Measurements from ENCODE around the gene AGTRAP. TPM values are rescaled to one million over a fixed set of nuclear protein-coding genes. Genes with fewer than 3 reads are reported as not detected.

Gene AGTRAP
- total RNA-seq, 4 donors from 2014 or later, result 26.3 to 62.3 (median 40.2) TPM

DNA sequence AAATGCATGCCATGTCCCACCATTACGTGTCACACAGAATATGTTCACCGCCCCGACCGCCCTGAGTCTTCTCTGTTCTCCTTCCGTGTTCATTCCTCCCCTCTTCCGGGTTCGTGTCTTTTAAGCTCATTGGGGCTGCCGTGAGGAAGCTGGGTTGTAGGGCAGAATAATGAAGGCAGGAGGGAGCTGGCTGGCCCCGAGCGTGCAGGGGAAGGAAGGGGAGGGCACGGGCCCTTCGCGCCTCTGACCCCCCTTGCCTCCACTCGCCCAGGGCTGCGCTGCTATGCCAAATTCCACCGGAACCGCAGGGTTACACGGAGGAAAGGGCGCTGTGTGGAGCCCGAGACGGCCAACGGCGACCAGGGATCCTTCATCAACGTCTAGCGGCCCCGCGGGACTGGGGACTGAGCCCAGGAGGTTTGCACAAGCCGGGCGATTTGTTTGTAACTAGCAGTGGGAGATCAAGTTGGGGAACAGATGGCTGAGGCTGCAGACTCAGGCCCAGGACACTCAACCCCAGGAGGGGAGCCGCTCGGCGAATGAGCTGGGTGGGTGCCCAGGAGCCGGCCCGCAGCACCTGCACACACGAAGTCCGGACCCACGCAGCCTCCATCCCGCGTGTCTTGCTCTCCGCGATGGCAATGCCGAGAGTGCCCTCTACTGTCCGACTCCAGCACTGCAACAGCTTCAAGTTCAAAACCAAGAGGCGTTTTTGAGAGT lies 16.5 kb upstream of the AGTRAP start:
- DNase-seq (ENCODE audit: low spot score in 2 of 2), result peak; percentile 77 to 97
- WGBS, 2 donors, result 5 to 6% methylated on average over 42 to 44 of the region's 44 CpGs
- intact Hi-C loops (cut with DNase I; ENCODE audit: low total_unique reads), result loop anchor here (5.0 kb wide), 1 partner anchor 57 kb away; the partner anchor contains the start of gene FBXO6
- no peak overlapping the region for H3K4me3 ChIP-seq (ENCODE audit: low read depth, poor library complexity, severe bottlenecking)
- TF ChIP-seq POLR2A (IDR thresholded peaks at IDR 0.05), result no peak
- TF ChIP-seq, protein P1, sequence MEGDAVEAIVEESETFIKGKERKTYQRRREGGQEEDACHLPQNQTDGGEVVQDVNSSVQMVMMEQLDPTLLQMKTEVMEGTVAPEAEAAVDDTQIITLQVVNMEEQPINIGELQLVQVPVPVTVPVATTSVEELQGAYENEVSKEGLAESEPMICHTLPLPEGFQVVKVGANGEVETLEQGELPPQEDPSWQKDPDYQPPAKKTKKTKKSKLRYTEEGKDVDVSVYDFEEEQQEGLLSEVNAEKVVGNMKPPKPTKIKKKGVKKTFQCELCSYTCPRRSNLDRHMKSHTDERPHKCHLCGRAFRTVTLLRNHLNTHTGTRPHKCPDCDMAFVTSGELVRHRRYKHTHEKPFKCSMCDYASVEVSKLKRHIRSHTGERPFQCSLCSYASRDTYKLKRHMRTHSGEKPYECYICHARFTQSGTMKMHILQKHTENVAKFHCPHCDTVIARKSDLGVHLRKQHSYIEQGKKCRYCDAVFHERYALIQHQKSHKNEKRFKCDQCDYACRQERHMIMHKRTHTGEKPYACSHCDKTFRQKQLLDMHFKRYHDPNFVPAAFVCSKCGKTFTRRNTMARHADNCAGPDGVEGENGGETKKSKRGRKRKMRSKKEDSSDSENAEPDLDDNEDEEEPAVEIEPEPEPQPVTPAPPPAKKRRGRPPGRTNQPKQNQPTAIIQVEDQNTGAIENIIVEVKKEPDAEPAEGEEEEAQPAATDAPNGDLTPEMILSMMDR (IDR thresholded peaks at IDR 0.05), result no peak

DNA sequence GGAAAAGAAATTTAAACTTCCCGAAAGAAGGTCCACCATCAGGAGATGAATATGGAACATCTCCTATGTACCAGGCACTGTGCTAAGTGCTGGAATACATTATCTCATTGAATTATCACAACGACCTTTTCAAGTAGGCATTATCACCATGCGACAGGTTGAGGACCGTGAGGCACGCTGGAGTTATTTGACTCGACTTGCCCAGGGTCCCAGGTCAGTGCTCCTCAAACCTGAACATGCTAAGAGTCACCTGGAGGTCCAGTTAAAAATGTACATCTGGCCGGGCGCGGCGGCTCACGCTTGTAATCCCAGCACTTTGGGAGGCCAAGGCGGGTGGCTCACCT lies 15.9 kb upstream of the AGTRAP start:
- no peak overlapping the region for H3K4me3 ChIP-seq (ENCODE audit: low read depth, poor library complexity, severe bottlenecking)

DNA sequence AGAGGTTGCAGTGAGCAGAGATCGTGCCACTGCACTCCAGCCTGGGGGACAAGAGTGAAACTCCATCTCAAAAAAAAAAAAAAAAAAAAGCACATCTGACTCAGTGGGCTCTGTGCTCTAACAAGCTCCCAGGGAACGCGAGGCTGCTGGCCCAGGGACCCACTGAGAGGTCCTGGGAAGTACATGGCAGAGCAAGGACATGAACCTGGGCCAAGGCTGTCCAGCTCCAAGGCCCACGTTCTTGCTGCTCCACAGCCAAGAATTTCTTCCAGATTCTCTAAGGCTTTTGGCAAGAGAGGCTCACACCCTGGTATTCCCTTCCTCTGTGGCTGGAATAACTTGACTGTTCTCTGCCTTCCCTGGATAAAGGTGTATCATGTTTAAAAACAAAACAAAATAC lies 15.4 kb upstream of the AGTRAP start:
- WGBS, 2 donors, result 53 to 63% methylated on average over 4 of the region's 4 CpGs
- H3K4me3 ChIP-seq (ENCODE audit: low read depth, poor library complexity, severe bottlenecking), result no peak overlapping the region
- intact Hi-C loops (cut with DNase I; ENCODE audit: low total_unique reads), result no loop called here
- DNase-seq (ENCODE audit: low spot score in 2 of 2), result no peak
- no peak for TF ChIP-seq POLR2A (IDR thresholded peaks at IDR 0.05)
- TF ChIP-seq, protein P1 (IDR thresholded peaks at IDR 0.05), result no peak

More for the DNA sequence above, 15.9 kb upstream of the AGTRAP start:
- DNase-seq (ENCODE audit: low spot score in 2 of 2), result no peak
- WGBS, 2 donors, result 66 to 71% methylated on average over 12 of the region's 12 CpGs
- intact Hi-C loops (cut with DNase I; ENCODE audit: low total_unique reads), result no loop called here
- TF ChIP-seq, protein P1 (IDR thresholded peaks at IDR 0.05), result no peak
- no peak for TF ChIP-seq POLR2A (IDR thresholded peaks at IDR 0.05)

DNA sequence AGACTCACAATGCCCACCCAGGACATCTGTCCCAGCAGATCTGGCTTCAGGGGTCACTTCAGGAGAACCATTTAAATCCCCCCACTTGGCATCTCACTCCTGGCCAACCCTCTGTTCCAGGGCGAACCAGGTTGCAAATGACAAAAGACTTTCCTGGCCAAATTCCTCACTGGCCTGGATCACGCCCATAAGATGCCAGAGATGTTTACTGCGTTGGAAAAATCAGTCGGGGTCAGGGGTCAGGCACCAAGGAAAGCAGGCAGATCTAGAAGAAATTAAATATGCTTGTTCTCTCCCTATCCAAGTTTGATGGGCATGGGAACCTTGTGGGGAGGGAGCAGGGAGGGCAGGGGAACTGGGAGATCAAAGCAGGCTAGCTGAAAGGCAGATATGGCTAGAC lies 14.6 kb upstream of the AGTRAP start:
- TF ChIP-seq, protein P1 (IDR thresholded peaks at IDR 0.05), result no peak
- TF ChIP-seq POLR2A (IDR thresholded peaks at IDR 0.05), result no peak
- intact Hi-C loops (cut with DNase I; ENCODE audit: low total_unique reads), result no loop called here
- 74 to 83% methylated on average over 4 of the region's 4 CpGs for WGBS, 2 donors
- DNase-seq (ENCODE audit: low spot score in 2 of 2), result no peak
- H3K4me3 ChIP-seq (ENCODE audit: low read depth, poor library complexity, severe bottlenecking), result no peak overlapping the region

DNA sequence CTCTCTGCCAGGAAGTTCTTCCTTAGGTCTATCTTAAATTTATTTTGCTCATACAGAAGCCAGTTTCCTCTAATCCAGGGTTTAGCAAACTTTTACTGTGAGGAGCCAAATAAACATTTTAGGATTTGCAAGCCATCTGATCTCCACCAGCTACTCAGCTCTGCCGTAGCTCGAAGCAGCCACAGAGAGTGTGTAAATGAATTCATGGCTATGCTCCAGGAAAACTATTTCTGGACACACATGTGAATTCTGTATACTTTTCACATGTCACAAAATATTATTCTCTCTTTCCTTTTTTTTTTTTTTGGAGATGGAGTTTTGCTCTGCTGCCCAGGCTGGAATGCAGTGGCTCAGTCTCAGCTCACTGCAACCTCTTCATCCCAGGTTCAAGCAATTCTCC lies 13.4 kb upstream of the AGTRAP start:
- WGBS, 2 donors, result 62 to 63% methylated on average over 2 of the region's 2 CpGs
- intact Hi-C loops (cut with DNase I; ENCODE audit: low total_unique reads), result no loop called here
- TF ChIP-seq, protein P1 (IDR thresholded peaks at IDR 0.05), result no peak
- no peak for TF ChIP-seq POLR2A (IDR thresholded peaks at IDR 0.05)
- DNase-seq (ENCODE audit: low spot score in 2 of 2), result no peak
- no peak overlapping the region for H3K4me3 ChIP-seq (ENCODE audit: low read depth, poor library complexity, severe bottlenecking)

DNA sequence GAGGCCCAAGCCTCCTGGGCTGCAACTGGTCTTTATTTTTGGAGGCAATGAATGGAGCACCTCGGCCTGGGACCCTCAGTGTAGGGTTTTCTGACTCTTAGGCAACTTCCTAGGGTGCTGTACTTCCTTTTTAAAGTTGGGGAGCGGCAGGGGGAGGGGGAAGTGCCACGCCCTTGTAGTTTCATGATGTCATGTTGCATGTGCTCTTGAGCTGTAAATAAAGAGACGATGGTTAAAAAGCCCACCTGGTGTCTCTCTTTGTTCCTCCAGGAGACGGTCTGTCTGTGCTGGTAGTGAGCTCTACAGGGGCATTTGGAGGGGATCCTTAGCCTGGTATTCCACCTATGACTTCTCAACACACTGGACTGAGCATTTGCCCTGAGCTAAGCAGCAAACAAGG lies 10.3 kb upstream of the AGTRAP start:
- WGBS, 2 donors, result 78% methylated on average over 5 of the region's 5 CpGs
- no peak for TF ChIP-seq POLR2A (IDR thresholded peaks at IDR 0.05)
- TF ChIP-seq, protein P1 (IDR thresholded peaks at IDR 0.05), result no peak
- no peak overlapping the region for H3K4me3 ChIP-seq (ENCODE audit: low read depth, poor library complexity, severe bottlenecking)
- intact Hi-C loops (cut with DNase I; ENCODE audit: low total_unique reads), result no loop called here
- no peak for DNase-seq (ENCODE audit: low spot score in 2 of 2)

Data from lower leg skin (tissue), 4 donors.